HG03103 (cell line): ENCODE data around the gene CDH4.

ENCODE experiments used
- ATAC-seq: cut with Tn5 transposase; IDR thresholded peaks from one replicate; pipeline ENCODE4 v1.9.1; 2021; ENCODE audit warnings: low read depth; ENCODE audit not compliant: unreplicated experiment

The CDH4 gene

DNA sequence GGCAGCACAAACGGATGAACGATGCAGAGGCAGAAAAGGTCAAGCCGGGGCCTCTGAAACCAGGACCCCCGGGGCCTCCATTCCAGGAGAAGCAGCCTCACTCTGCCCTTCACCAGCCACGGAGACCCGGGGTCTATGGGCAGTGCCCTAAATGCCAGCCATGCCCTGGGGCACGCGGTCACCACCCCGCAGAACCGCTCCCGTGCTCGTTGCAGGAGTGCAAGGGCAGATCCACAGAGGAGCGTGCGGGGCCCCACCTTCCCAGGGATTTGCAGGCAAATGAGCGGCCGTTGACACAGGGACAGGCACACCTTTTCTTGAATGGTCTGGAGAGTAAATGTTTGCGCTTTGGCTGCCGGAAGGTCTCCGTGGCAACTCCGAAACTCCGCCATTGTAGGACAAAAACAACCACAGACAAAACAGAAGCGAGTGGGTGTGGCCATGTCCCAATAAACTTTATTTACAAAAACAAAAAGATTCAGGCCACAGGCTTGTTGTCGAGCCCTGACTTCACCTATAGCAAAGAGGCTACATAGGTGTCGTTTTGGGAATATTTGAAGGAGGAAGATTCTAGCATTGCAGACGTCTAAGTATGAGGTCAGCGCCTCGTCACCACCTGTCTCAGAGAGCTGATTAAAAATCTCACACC lies 650.3 kb downstream of the CDH4 start:
- ATAC-seq, result no peak

DNA sequence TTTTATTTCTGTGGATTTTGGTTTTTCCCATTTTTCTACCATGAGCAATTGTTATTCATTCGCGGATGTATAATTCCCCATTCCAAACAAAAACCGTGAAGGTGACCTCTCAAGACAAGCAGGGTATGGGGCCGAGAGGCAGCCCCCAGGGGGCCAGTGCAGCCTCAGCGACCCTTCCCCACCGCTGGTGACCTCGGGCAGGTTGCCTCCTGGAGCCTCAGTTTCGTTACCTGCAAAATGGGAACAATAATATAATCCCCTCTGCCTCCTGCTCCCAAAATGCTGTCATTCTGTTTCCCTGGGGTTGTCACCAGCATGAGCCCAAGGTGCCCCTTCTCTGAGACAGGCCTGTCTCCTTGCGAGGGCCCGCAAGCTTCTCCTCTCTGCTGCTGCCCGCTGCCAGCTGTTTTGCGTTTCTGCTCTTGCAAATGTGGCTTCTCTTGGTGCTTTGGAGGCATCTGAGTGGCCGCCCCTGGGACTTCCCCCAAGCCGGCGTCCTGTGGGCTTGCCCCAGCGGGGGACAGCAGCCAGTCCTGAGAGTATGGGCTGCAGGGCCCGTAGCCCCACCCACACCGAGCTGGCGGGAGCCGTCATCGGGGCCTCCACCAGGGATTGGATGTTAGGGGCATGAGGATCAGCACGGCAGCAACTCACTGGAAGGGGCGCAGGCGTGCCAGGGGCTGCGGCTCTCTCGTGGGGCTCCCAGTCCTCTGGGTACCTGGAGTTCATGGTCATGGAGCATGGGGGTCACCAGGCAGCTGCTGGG lies 651.7 kb downstream of the CDH4 start:
- ATAC-seq, result no peak

DNA sequence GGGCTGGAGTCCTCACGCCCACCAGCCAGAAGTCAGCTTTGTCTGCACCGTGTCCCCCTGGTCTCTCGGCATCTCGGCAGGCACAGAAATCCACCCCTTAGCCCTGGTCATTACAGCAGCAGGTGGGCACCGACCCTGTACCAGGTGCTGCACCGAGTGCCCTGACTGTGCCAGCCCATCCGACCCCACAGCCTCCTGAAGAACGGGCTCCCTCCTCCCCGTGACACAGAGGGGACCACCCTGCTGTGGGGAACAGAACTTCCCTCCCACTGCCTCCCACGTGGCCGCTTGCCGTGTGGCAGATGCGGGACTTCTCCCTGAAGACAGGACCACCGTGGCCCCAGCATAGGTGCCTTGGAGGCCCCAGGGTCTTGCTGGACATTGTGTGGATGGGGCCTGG lies 652.4 kb downstream of the CDH4 start:
- ATAC-seq, result no peak

DNA sequence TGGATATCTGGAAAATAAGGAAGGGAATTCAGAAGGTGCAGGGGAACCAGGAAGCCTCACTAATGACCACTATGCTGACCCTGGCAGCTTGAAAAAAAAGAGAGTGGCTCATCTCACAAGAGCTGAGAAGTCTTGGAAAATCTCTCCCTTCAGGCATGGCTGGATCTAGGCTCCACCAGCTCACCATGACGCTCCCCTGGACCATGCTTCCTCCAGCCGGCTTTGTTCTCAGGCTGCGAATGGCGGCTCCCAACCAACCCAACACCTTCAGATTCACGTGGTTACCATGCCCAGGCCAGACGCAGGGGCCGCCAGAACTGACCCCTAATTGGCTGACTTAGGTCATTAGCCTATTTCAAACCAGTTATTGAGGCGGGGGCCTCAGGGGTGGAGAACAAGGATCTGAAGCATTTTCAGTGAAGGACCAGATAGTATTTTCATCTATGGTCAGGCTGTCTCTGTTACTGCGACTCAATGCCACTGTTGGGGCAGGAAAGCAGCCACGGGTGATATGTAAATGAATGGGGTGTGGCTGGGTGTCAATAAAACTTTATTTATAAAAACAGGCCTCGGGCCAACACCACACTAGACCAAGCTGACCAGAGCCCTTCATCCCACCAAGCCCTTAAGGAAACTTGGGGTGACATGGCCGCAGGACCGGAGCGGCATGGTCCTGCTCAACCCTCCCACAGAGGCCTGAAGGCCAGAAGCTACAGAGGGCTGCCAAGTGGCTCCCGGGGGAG lies 653.9 kb downstream of the CDH4 start:
- ATAC-seq, result no peak

- ATAC-seq, result no peak
Measured at GRCh38 chr20:61907081-61907891, 655.2 kb downstream of the CDH4 start.

- no peak for ATAC-seq
Measured at GRCh38 chr20:61908057-61909026, 656.3 kb downstream of the CDH4 start.

DNA sequence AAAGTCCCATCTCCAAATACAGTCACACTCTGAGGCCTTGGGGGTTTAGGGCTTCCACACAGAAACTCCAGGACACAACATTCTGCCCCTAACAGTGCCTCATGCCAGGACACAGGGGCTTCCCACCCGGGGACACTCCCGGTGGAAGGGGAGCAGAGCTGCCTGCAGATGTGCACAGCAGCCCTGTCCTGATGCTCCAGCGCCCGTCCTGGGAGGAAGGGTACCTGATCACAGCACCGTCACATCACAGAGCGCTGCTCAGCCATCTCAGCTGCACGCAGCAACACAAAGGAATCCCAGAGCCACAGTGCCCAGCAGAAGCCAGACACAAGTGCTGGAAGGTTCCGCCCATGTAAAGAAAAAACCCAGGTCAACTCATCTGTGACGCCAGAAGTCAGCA lies 657.0 kb downstream of the CDH4 start:
- no peak for ATAC-seq

DNA sequence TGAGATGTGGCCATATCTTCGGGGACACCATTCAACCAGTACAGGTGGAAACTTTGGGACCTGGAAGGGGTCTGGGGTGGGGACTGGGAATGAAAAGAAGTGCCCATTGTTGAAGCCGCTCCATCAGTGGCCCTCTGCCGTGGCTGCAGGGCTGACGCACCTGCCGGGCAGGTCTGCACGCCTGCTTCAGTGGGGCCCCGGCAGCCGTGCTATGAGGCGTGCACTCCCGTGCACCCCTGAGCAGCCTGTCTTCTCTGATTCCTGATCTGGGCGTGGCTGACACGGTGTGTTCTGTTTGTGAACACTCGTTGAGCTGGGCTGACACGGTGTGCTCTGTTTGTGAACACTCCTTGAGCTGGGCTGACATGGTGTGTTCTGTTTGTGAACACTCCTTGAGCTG lies 657.8 kb downstream of the CDH4 start:
- no peak for ATAC-seq

GRCh38 chr20:61911824-61912223 lies 659.8 kb downstream of the CDH4 start:
- ATAC-seq, result no peak

DNA sequence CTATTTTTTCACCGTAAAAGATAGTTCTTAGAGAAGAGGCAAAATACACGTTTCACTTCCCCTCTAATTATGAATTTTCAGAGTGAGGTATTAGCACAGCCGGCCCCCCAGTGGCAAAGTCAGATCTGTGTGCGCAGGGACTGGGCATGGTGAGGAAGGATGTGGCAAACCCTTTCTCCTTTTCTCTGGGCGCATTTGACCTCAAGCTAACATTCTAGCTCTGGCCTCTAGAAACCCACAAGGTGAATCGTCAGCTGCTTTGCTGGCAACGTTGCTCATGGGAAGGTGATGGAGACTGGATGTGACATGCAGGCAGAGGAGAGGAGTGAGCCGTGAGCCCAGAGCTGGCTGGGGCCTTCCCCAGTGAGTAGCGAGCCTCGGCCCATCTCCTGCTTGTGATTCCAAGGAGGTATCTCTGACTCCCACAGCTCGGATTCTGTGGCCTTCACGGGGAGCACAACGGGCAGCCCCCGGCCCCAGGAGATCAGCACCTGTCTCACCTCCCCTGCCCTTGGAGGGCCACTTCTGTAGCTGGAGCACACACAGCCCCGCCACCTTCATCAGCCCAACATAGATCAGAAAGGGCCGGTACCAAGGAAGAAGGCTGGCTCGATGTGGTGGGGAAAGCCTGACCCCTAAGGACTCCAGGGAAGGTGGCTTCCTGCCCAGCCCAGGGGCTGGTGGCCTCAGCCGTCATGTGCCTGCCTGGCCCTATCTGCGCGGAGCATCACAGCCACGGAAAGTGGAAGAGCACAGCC lies 660.8 kb downstream of the CDH4 start:
- peak; percentile 72 for ATAC-seq

DNA sequence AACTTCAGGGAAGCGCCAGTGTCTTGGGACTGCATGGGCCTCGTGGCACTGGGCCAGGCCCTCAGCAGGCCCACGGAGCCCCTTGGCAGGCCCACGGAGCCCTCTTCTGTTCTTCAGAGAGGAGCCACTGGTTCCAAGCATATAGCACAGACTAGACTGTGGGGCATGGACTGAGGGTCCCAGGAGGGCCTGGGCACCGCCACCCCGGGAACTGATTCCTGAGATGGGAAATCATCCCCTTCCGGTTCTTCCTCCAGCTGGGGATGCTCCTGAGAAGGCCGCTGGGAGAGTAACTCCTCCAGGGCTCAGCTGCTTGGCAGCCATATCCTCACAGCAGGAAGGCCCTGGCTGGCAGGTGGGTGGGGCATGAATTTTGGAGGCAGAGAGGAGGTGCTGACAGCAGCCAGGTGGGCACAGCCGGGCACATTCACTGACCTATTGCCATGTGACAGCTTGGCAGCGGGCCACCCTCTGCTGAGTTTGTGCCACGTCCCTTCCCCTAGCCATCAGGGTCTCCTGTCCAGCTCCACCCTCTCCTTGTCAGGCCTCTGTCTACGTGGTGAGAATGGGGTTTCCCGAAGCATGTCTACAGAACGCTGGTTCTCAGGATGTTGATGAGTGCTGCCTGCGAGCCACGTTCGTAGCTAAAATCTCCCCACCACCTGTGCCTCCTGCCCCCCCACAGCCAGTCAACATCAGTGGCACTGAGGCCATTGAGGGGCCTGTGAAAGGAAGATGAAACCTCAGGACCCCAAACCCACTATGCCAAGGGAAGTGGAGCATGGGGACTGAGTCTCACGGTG lies 661.6 kb downstream of the CDH4 start:
- no peak for ATAC-seq

GRCh38 chr20:61915101-61915500 lies 663.0 kb downstream of the CDH4 start:
- no peak for ATAC-seq

- ATAC-seq, result no peak
Measured at GRCh38 chr20:61916318-61916891, 664.3 kb downstream of the CDH4 start.

- no peak for ATAC-seq
Measured at GRCh38 chr20:61917474-61918145, 665.5 kb downstream of the CDH4 start.

DNA sequence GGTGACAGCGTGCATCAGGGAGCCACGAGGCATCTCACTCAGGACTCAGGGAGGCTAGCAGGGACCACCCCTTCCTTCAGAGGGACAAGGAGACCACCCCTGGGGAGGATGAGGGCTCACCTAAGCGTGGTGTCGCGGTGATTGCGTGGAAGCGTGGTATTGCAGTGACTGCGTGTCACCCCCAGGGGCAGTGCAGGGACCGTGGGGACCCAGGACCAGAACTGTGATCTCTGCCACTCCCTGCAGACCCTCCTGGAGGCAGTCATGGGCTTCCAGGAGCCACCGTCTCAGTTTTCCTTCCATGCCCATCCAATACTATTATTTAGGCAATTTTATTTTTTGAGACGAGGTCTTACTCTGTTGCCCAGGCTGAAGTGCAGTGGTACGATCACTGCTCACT lies 666.5 kb downstream of the CDH4 start:
- ATAC-seq, result no peak

DNA sequence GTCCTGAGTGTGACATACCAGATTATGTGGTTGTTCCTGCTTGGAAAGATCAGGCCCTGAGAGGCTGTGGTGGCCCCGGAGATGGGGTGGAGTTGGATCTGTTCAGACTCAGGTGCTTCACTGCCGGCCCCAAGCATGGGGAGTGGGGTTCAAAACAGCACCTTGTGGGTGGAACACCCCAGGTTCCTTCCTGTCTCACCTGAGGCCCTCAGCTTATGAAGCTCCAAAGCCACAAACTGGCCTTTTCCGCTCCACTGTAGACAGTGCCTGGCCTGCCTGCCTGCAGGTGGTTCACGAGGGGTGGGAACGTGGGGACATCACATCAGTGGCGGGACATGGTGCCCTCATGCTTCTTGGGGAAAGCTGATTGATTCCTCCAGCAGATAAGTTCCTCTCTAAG lies 667.2 kb downstream of the CDH4 start:
- no peak for ATAC-seq

DNA sequence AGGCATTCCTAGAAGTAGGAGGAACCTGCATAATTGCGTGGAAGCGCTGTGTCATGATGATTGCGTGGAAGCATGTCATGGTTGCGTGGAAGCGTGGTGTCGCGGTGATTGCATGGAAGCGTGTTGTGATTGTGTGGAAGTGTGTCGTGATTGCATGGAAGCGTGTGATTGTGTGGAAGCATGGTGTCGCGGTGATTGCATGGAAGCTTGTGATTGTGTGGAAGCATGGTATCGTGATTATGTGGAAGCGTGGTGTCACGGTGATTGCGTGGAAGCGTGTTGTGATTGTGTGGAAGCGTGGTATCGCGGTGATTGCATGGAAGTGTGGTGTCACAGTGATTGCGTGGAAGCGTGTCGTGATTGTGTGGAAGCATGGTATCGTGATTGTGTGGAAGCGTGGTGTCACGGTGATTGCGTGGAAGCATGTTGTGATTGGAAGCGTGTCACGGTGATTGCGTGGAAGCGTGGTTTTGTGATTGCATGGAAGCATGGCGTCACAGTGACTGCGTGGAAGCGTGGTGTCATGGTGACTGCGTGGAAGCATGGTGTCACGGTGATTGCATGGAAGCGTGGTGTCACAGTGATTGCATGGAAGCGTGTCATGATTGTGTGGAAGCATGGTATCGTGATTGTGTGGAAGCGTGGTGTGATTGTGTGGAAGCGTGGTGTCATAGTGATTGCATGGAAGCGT lies 667.8 kb downstream of the CDH4 start:
- no peak for ATAC-seq
